ENCODE data around the gene FDCSP.
"Not testable (repeated sequence)": the region's sequence is repeated elsewhere in the genome, so short reads cannot be mapped to it uniquely, and the experiment has no call there.

Gene FDCSP

DNA sequence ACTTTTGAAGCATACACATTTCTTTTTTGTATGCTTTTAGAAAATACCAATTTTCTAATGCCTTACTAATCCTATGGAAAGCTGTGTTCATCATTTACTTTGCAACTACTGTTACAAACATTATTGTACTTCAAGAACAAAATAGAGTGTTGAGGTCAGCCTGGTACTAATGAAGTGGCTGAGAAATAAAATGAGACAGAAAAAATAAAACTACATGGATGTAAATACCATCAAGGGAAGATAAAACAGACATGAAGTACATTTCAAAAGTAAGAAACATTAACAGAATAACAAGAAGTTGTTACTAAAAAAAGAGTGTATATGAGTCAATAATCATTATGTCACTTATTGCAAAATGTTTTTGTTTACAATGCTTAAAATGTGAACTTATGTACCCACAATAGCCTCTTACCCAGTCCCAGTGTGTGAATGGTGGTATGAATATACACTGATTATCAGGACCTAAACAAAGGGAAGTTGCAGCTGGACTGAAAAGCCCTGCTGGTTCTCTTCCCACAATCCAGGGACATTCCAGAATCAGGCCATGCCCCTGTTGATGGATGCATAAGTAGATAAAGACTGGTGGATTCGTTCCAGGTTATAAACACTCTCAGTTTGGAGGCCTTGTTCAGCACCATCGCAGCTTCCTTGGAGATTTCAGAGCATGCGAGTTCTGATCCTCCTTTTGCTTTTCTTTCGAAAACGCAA is 14.1 kb downstream of the FDCSP start:
- no peak for DNase-seq (ENCODE audit: low read depth)

DNA sequence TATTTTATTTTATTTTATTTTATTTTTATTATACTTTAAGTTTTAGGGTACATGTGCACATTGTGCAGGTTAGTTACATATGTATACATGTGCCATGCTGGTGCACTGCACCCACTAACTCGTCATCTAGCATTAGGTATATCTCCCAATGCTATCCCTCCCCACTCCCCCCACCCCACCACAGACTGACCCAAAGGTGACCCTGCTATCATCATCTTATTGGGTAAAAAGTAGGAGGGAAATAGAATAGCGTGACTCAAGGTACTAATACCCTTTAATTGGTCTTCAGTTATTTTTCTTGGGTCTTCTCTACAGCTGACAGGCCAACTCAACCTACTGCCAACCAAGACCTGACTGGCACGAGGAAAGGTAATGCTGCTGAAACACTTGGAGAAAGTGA is 16.4 kb downstream of the FDCSP start, which contains the start of gene CSN3:
Gene CSN3 (plus strand): TSS at position 301 of the 400 bp plus-strand sequence. CDS start 2,223 bp downstream, outside the sequence.
- not testable (repeated sequence) for DNase-seq (ENCODE audit: low read depth)

GRCh38 chr4:70243091-70243490 is 17.2 kb downstream of the FDCSP start:
- DNase-seq (ENCODE audit: low read depth): no peak

GRCh38 chr4:70251250-70251944 is 25.5 kb downstream of the FDCSP start:
- no peak for DNase-seq (ENCODE audit: low read depth)

- no peak for DNase-seq (ENCODE audit: low read depth)
Measured at GRCh38 chr4:70251945-70252277, 26.0 kb downstream of the FDCSP start.

DNA sequence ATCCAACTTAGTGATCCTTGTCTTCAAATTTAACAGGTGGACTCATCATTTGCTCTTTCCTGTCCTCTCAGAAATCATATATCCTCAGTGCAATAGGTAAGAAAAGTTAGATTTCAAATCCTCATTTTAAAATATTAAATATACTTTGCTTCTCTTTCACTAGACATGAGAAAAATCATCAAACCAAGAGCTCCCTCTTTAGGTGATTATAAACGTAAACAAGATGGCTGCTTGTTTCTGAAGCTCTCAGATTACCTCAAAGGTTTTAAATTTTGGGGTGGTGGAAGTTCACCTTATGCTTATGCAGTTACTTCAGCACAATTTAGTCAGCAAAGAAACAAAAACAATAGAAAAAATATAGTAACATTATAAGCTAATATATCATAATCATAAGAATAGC is 43.8 kb downstream of the FDCSP start:
- DNase-seq (ENCODE audit: low read depth): no peak

DNA sequence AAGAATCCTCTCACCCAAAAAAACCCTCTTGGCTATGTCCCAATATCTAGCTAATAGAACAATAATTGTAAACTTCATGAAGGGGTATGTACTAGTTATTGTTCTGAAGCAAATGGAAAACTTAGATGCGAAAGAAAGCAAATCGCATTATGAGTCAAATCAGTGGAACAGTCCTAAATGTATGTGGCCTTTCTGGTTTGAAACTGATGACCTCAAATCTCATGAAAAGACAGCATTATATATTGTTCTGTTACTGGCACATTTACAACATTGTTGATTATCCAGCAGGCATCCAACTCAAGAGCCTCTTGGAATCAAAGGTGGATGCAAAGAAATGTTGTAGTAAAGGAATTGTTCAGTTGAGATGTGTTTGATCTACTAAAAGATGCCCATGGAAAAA is 51.2 kb downstream of the FDCSP start:
- DNase-seq (ENCODE audit: low read depth): no peak

DNA sequence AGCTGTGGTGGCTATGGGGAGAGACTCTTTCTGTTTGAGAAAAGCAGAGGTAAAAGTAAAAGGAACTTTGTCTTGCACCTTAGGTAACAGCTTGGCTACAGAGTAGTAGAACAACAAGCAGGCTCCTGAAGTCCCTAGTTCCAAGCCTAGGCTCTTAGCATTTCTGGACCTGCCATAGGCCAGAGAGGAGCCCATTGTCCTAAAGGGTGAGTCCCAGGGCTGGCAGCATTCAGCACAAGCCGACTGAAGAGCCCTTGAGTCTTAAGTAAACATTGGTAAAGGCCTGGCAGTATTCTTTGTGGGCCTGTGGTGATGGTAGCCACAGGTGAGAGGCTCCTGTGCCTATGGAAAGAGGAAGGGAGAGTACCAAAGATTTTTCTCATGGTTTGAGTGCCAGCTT is 54.6 kb downstream of the FDCSP start:
- no peak for DNase-seq (ENCODE audit: low read depth)

Measured in HS-27A (cell line).